Measurements from ENCODE around the gene GOLT1A. TPM values are rescaled to one million over a fixed set of nuclear protein-coding genes. Genes with fewer than 3 reads are reported as not detected.

GOLT1A gene
- total RNA-seq, 1 donor from 2014 or later, result 0.50 TPM

DNA sequence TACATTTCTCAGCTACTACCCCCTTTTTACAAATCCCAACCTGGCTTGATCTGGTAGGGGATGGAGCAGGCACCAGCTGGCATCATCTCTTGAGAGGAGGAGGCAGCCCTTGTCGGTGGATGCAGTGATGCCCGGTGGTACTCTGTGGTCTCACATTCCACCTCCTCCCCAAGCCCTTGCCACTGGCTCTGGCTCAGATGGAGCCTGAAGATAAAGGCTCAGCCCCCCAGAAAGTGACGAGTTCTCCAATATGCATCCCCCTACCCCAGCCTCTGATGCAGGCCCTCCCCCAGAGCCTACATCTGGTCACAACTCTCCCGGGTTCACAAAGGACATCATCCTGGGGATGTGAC lies 3.8 kb upstream of the GOLT1A start:
- FAIRE-seq, result no peak
- Histone ChIP-seq H3K4me3 (ENCODE audit: insufficient read depth, low read depth, low read length) (no peak overlapping the region), H3K4me1 (ENCODE audit: insufficient read depth, low read length) (peaks cover 4% of the 10 kb centered on the region), H3K36me3 (ENCODE audit: insufficient read depth, low read length) (no peaks in the 10 kb centered on the region), H3K27me3 (ENCODE audit: insufficient read depth, low read length) (no peaks in the 10 kb centered on the region), H2AFZ (ENCODE audit: low read depth, low read length) (no peak overlapping the region), H3K79me2 (ENCODE audit: insufficient read depth, low read length) (no peaks in the 10 kb centered on the region), H3K9ac (ENCODE audit: low read length) (no peak overlapping the region), H3K27ac (ENCODE audit: low read depth, low read length) (no peak overlapping the region), H3K9me3 (ENCODE audit: insufficient read depth, low read depth, low read length) (no peaks in the 10 kb centered on the region), H3K4me2 (ENCODE audit: low read length) (no peak overlapping the region), H4K20me1 (ENCODE audit: insufficient read depth, low read length) (no peaks in the 10 kb centered on the region)
- peaks cover 4% of the 10 kb centered on the region for H3K4me1 Mint-ChIP-seq (ENCODE audit: low read depth, unreplicated experiment)
- H3K4me3 Mint-ChIP-seq (ENCODE audit: unreplicated experiment), result no peak overlapping the region
- H3K27ac Mint-ChIP-seq (ENCODE audit: unreplicated experiment), result no peak overlapping the region
- TF ChIP-seq, protein P1, sequence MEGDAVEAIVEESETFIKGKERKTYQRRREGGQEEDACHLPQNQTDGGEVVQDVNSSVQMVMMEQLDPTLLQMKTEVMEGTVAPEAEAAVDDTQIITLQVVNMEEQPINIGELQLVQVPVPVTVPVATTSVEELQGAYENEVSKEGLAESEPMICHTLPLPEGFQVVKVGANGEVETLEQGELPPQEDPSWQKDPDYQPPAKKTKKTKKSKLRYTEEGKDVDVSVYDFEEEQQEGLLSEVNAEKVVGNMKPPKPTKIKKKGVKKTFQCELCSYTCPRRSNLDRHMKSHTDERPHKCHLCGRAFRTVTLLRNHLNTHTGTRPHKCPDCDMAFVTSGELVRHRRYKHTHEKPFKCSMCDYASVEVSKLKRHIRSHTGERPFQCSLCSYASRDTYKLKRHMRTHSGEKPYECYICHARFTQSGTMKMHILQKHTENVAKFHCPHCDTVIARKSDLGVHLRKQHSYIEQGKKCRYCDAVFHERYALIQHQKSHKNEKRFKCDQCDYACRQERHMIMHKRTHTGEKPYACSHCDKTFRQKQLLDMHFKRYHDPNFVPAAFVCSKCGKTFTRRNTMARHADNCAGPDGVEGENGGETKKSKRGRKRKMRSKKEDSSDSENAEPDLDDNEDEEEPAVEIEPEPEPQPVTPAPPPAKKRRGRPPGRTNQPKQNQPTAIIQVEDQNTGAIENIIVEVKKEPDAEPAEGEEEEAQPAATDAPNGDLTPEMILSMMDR (IDR thresholded peaks at IDR 0.05; ENCODE audit: insufficient read depth, low read depth, low read length), result no peak
- no peak for TF ChIP-seq EZH2 (IDR thresholded peaks at IDR 0.05; ENCODE audit: insufficient read depth, low read length)
- H3K27me3 Mint-ChIP-seq (ENCODE audit: low read depth, unreplicated experiment), result peaks cover 44% of the 10 kb centered on the region
- peaks cover 2% of the 10 kb centered on the region for H3K36me3 Mint-ChIP-seq (ENCODE audit: low read depth, unreplicated experiment)
- no peak for DNase-seq (ENCODE audit: low read depth)
- no peaks in the 10 kb centered on the region for H3K9me3 Mint-ChIP-seq (ENCODE audit: unreplicated experiment)

DNA sequence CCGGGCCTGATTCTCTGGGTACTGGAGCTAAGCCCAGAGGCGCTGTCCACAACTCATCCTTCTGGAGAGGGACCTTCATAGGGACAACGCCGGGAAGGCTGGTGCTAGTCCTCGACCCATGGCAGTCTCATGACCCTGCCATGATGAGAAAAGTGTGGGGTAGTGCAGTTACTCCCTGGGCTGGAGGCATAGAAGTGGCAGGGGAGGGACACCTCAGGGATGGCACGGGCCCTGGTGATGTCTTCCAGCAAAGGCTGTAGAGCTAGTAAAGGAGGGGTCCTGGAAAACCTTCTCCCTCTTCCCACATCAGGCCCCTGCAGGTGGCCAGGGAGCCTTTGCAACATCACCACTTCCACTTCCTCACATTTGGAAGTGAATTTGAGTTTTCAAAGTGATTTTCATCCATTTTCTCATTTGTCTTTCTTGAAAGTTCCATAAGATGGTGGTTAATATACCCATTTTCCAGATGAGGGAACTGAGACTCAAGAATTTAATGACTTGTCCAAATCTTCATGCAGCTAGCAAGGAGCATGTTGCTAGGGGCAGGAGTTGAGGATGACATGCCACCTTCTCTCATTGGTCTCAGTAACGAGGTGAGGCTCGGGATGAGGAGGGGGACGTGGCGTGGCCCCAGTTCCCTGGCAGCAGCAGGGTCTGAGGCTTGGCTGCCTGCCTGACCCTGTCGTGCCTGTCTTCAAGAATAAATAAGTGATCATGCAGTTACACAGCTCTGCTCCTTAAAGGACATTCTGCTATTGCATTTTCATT lies 3.3 kb upstream of the GOLT1A start:
- H3K4me3 Mint-ChIP-seq (ENCODE audit: unreplicated experiment), result no peak overlapping the region
- Histone ChIP-seq H3K79me2 (ENCODE audit: insufficient read depth, low read length) (no peaks in the 10 kb centered on the region), H3K4me2 (ENCODE audit: low read length) (no peak overlapping the region), H3K4me3 (ENCODE audit: insufficient read depth, low read depth, low read length) (no peak overlapping the region), H3K4me1 (ENCODE audit: insufficient read depth, low read length) (peaks cover 4% of the 10 kb centered on the region), H2AFZ (ENCODE audit: low read depth, low read length) (no peak overlapping the region), H3K36me3 (ENCODE audit: insufficient read depth, low read length) (no peaks in the 10 kb centered on the region), H3K27me3 (ENCODE audit: insufficient read depth, low read length) (no peaks in the 10 kb centered on the region), H3K27ac (ENCODE audit: low read depth, low read length) (no peak overlapping the region), H3K9ac (ENCODE audit: low read length) (no peak overlapping the region), H3K9me3 (ENCODE audit: insufficient read depth, low read depth, low read length) (no peaks in the 10 kb centered on the region), H4K20me1 (ENCODE audit: insufficient read depth, low read length) (no peaks in the 10 kb centered on the region)
- FAIRE-seq (no peak), DNase-seq (ENCODE audit: low read depth) (no peak)
- peaks cover 43% of the 10 kb centered on the region for H3K27me3 Mint-ChIP-seq (ENCODE audit: low read depth, unreplicated experiment)
- H3K4me1 Mint-ChIP-seq (ENCODE audit: low read depth, unreplicated experiment), result peaks cover 4% of the 10 kb centered on the region
- no peak overlapping the region for H3K27ac Mint-ChIP-seq (ENCODE audit: unreplicated experiment)
- no peaks in the 10 kb centered on the region for H3K9me3 Mint-ChIP-seq (ENCODE audit: unreplicated experiment)
- TF ChIP-seq, protein P1 (IDR thresholded peaks at IDR 0.05; ENCODE audit: insufficient read depth, low read depth, low read length), result no peak
- TF ChIP-seq EZH2 (IDR thresholded peaks at IDR 0.05; ENCODE audit: insufficient read depth, low read length), result no peak
- H3K36me3 Mint-ChIP-seq (ENCODE audit: low read depth, unreplicated experiment), result peaks cover 2% of the 10 kb centered on the region

DNA sequence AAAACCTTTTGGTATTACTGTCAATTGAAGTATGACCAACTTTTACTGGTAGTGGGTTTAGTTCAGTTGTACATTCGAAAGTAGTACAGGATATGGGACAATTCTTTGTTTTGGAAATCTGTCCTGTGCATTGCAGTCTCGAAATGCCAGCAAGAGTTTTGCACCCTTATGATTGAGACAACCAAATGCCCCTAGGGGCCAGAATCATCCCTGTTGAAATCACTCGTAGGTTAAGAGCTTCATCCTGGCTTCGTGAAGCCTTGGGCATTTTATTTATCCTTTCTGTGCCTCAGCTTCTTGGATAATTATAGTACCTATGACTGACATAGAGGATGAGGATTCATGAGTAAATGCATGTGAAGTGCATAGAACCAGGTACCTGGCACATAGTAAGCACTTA lies 2.4 kb upstream of the GOLT1A start:
- Histone ChIP-seq H3K36me3 (ENCODE audit: insufficient read depth, low read length) (no peaks in the 10 kb centered on the region), H3K27me3 (ENCODE audit: insufficient read depth, low read length) (no peaks in the 10 kb centered on the region), H4K20me1 (ENCODE audit: insufficient read depth, low read length) (no peaks in the 10 kb centered on the region), H3K4me2 (ENCODE audit: low read length) (no peak overlapping the region), H2AFZ (ENCODE audit: low read depth, low read length) (no peak overlapping the region), H3K9ac (ENCODE audit: low read length) (no peak overlapping the region), H3K9me3 (ENCODE audit: insufficient read depth, low read depth, low read length) (no peaks in the 10 kb centered on the region), H3K4me1 (ENCODE audit: insufficient read depth, low read length) (peaks cover 4% of the 10 kb centered on the region), H3K27ac (ENCODE audit: low read depth, low read length) (no peak overlapping the region), H3K79me2 (ENCODE audit: insufficient read depth, low read length) (no peaks in the 10 kb centered on the region), H3K4me3 (ENCODE audit: insufficient read depth, low read depth, low read length) (no peak overlapping the region)
- DNase-seq (ENCODE audit: low read depth), result no peak
- Mint-ChIP-seq H3K36me3 (ENCODE audit: low read depth, unreplicated experiment) (peaks cover 2% of the 10 kb centered on the region), H3K9me3 (ENCODE audit: unreplicated experiment) (no peaks in the 10 kb centered on the region), H3K27me3 (ENCODE audit: low read depth, unreplicated experiment) (peaks cover 38% of the 10 kb centered on the region), H3K27ac (ENCODE audit: unreplicated experiment) (no peak overlapping the region), H3K4me3 (ENCODE audit: unreplicated experiment) (no peak overlapping the region), H3K4me1 (ENCODE audit: low read depth, unreplicated experiment) (peaks cover 4% of the 10 kb centered on the region)
- TF ChIP-seq, protein P1 (IDR thresholded peaks at IDR 0.05; ENCODE audit: insufficient read depth, low read depth, low read length), result no peak
- no peak for TF ChIP-seq EZH2 (IDR thresholded peaks at IDR 0.05; ENCODE audit: insufficient read depth, low read length)
- no peak for FAIRE-seq

Data from astrocyte (in vitro differentiated cells and primary cell).